PFSK-1 (cell line): ENCODE measurements around the gene DGKI.

Source experiments
- POLR2AphosphoS5 ChIP-seq: IDR thresholded peaks from 2 replicates; pipeline ENCODE4 v1.6.1; 2012; ENCODE audit warnings: low read depth, mild to moderate bottlenecking, control low read depth, low read length, moderate library complexity
- SIN3A ChIP-seq: IDR thresholded peaks from 2 replicates; pipeline ENCODE4 v1.6.1; 2012; ENCODE audit warnings: mild to moderate bottlenecking, low read length, moderate library complexity, borderline replicate concordance; ENCODE audit not compliant: insufficient read depth
- TF ChIP-seq, protein P1 (sequence below), 2 experiments: IDR thresholded peaks; 2 replicates each; pipeline versions ENCODE4 v1.6.1 to v1.8.0; 2011 to 2012; ENCODE audit warnings: low read depth in 2 of 2, low read length in 2 of 2, control low read depth in 1 of 2, inconsistent platforms in 1 of 2, mild to moderate bottlenecking in 1 of 2, moderate library complexity in 1 of 2; ENCODE audit not compliant: insufficient read depth in 1 of 2

DNA sequence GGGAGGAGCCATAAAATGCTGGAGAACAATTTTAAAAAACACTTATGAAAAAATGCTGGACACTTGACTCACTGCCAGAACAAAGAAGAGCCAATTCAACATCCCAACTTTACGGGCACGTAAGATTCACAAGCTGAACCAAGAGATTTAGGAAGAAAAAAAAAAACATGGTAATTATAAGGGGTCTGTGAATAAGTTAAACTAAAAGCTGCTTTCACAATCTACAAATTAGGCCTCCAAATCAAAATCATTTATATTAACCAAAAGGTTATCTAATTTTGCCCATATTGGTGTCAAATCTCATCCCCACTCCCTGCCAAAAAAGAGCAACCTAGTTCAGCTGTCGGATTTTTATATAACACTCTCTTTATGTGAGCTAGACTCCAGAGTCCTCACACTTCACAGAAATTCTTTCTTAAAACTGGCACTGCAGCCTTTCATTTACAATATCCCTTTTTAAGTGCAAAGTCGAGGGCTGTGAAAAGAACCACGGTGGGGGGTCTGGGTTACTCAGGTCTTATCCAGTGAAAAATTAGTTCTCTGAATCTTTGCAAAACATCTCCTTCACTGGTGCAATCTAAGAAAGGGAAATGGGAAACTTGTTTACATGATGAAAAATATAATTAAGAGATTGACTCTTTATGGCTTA lies 30.4 kb upstream of the DGKI start:
- TF ChIP-seq, protein P1, sequence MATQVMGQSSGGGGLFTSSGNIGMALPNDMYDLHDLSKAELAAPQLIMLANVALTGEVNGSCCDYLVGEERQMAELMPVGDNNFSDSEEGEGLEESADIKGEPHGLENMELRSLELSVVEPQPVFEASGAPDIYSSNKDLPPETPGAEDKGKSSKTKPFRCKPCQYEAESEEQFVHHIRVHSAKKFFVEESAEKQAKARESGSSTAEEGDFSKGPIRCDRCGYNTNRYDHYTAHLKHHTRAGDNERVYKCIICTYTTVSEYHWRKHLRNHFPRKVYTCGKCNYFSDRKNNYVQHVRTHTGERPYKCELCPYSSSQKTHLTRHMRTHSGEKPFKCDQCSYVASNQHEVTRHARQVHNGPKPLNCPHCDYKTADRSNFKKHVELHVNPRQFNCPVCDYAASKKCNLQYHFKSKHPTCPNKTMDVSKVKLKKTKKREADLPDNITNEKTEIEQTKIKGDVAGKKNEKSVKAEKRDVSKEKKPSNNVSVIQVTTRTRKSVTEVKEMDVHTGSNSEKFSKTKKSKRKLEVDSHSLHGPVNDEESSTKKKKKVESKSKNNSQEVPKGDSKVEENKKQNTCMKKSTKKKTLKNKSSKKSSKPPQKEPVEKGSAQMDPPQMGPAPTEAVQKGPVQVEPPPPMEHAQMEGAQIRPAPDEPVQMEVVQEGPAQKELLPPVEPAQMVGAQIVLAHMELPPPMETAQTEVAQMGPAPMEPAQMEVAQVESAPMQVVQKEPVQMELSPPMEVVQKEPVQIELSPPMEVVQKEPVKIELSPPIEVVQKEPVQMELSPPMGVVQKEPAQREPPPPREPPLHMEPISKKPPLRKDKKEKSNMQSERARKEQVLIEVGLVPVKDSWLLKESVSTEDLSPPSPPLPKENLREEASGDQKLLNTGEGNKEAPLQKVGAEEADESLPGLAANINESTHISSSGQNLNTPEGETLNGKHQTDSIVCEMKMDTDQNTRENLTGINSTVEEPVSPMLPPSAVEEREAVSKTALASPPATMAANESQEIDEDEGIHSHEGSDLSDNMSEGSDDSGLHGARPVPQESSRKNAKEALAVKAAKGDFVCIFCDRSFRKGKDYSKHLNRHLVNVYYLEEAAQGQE (IDR thresholded peaks at IDR 0.05; ENCODE audit: insufficient read depth in 1 of 2, low read depth in 2 of 2, low read length in 2 of 2), result no peak
- TF ChIP-seq POLR2AphosphoS5, result no peak
- TF ChIP-seq SIN3A, result no peak
